K562 (cell line): ENCODE measurements around the gene DNAJB6. TPM values are rescaled to one million over a fixed set of nuclear protein-coding genes. Genes with fewer than 3 reads are reported as not detected.

Source experiments
- ARID2 ChIP-seq: fragments of 450-650 bp; IDR thresholded peaks from 2 replicates; pipeline ENCODE4 v1.6.1; 2017; ENCODE audit warnings: antibody characterized with exemption, mild to moderate bottlenecking
- BCOR ChIP-seq: fragments of 450-650 bp; IDR thresholded peaks from 2 replicates; pipeline ENCODE4 v1.6.1; 2016
- HNRNPK ChIP-seq: fragments of 200-400 bp; formaldehyde crosslinking; IDR thresholded peaks from one replicate; pipeline ENCODE4 v1.6.1; 2018; ENCODE audit warnings: mild to moderate bottlenecking, low read depth, low read length; ENCODE audit not compliant: poor library complexity, severe bottlenecking
- JUN ChIP-seq, 2 experiments: sonication (generic) in 1 of 2; formaldehyde crosslinking in 1 of 2; IDR thresholded peaks; 2 replicates each; pipeline versions ENCODE4 v1.6.1 to v1.8.0; 2012 to 2022; ENCODE audit warnings: borderline replicate concordance in 2 of 2, mild to moderate bottlenecking in 2 of 2, improper control_type of control experiment in 1 of 2, low read depth in 1 of 2, low read length in 1 of 2, missing genetic modification reagents in 1 of 2
- MEF2A ChIP-seq: IDR thresholded peaks from 2 replicates; pipeline ENCODE4 v1.6.1; 2011; ENCODE audit warnings: low read depth, mild to moderate bottlenecking, low read length, moderate library complexity; ENCODE audit not compliant: control insufficient read depth
- MEIS2 ChIP-seq: fragments of 450-650 bp; IDR thresholded peaks from 2 replicates; pipeline ENCODE4 v1.6.1; 2014; ENCODE audit warnings: mild to moderate bottlenecking; ENCODE audit not compliant: partially characterized antibody
- MLLT1 ChIP-seq, 2 experiments: fragments of 450-650 bp; IDR thresholded peaks; 2 replicates each; pipeline ENCODE4 v1.6.1; 2016
- NFE2 ChIP-seq: IDR thresholded peaks from 2 replicates; pipeline ENCODE4 v1.6.1; 2014; ENCODE audit warnings: antibody characterized with exemption, low read depth
- POLR2H ChIP-seq: IDR thresholded peaks from 2 replicates; pipeline ENCODE4 v1.6.1; 2016; ENCODE audit warnings: missing genetic modification characterization, low read depth, mild to moderate bottlenecking, control low read depth, missing compliant biosample characterization, moderate library complexity
- RAD51 ChIP-seq: fragments of 450-650 bp; IDR thresholded peaks from 2 replicates; pipeline ENCODE4 v1.7.1; 2016; ENCODE audit warnings: low read depth, mild to moderate bottlenecking, borderline replicate concordance
- RBM22 ChIP-seq: fragments of 200-400 bp; formaldehyde crosslinking; IDR thresholded peaks from 2 replicates; pipeline ENCODE4 v1.6.1; 2018; ENCODE audit warnings: low read length, low read depth; ENCODE audit not compliant: poor library complexity, severe bottlenecking
- SFPQ ChIP-seq: fragments of 200-400 bp; formaldehyde crosslinking; IDR thresholded peaks from 2 replicates; pipeline ENCODE4 v1.6.1; 2017; ENCODE audit warnings: mild to moderate bottlenecking, low read depth, low read length, moderate library complexity
- SMAD1 ChIP-seq: fragments of 150-350 bp; IDR thresholded peaks from 2 replicates; pipeline ENCODE4 v1.6.1; 2014; ENCODE audit warnings: low read length, low read depth; ENCODE audit not compliant: partially characterized antibody
- STAG1 ChIP-seq: sonication (generic); formaldehyde crosslinking; IDR thresholded peaks from 2 replicates; pipeline ENCODE4 v1.5.0; 2020; ENCODE audit warnings: missing genetic modification reagents, borderline replicate concordance
- STAT5A ChIP-seq: IDR thresholded peaks from 2 replicates; pipeline ENCODE4 v1.6.1; 2012; ENCODE audit warnings: low read length, inconsistent platforms, borderline replicate concordance
- STAT5B ChIP-seq: fragments of 250-450 bp; sonication (Bioruptor Pico); IDR thresholded peaks from 2 replicates; pipeline ENCODE4 v1.8.0; 2021; ENCODE audit warnings: mild to moderate bottlenecking, inconsistent platforms
- TSC22D4 ChIP-seq: fragments of 450-650 bp; IDR thresholded peaks from 2 replicates; pipeline ENCODE4 v1.6.1; 2016; ENCODE audit warnings: missing genetic modification characterization, missing biosample characterization, control low read depth
- YY1 ChIP-seq, 3 experiments: IDR thresholded peaks; 2 replicates each; pipeline ENCODE4 v1.6.1; 2011; ENCODE audit warnings: low read length in 2 of 3, mild to moderate bottlenecking in 2 of 3, moderate library complexity in 2 of 3, borderline replicate concordance in 1 of 3, control low read depth in 1 of 3, low read depth in 1 of 3; ENCODE audit not compliant: insufficient read depth in 3 of 3, insufficient replicate concordance in 2 of 3, control insufficient read depth in 1 of 3, insufficient read length in 1 of 3; ENCODE audit errors: extremely low read depth in 1 of 3
- ZC3H4 ChIP-seq: sonication (generic); formaldehyde crosslinking; IDR thresholded peaks from 2 replicates; pipeline ENCODE4 v1.9.0; 2021; ENCODE audit warnings: missing genetic modification reagents, borderline replicate concordance
- ZFP36 ChIP-seq: fragments of 150-350 bp; IDR thresholded peaks from 2 replicates; pipeline ENCODE4 v1.6.1; 2018; ENCODE audit warnings: low read length, low read depth; ENCODE audit not compliant: partially characterized antibody
- ZNF79 ChIP-seq: fragments of 250-450 bp; sonication (Bioruptor Pico); IDR thresholded peaks from 2 replicates; pipeline ENCODE4 v1.4.0; 2020; ENCODE audit warnings: low read depth, mild to moderate bottlenecking, moderate library complexity
- polyA plus RNA-seq, 8 experiments: library from polyadenylated mRNA; depleted of rRNA in 4 of 8; stranded (reverse) in 5 of 8; unstranded in 3 of 8; fragments of >200 nt; fragmentation: Nextera tagmentation in 2 of 8; fragmentation: Illumina TruSeq in 1 of 8; extraction: Ambion mirVana in 2 of 8; extraction: Trizol in 1 of 8; gene quantifications; 2 replicates each; pipeline versions ENCODE4 v1.2.1 to v1.2.3, GENCODE V29; 2011 to 2014; ENCODE audit warnings: inconsistent platforms in 1 of 8, missing spikeins in 1 of 8
- total RNA-seq, 7 experiments: library from RNA; depleted of rRNA in 6 of 7; stranded (reverse); fragments of >200 nt in 6 of 7; fragmentation: Illumina TruSeq in 2 of 7; extraction: Trizol in 2 of 7; gene quantifications; 2 replicates each; pipeline versions ENCODE4 v1.2.1 to v1.2.3, GENCODE V29; 2011 to 2021; ENCODE audit warnings: low replicate concordance in 1 of 7
- TF ChIP-seq, protein P1 (sequence below): fragments of 250-450 bp; sonication (Bioruptor Pico); IDR thresholded peaks from 2 replicates; pipeline ENCODE4 v1.6.1; 2021; ENCODE audit warnings: mild to moderate bottlenecking

The DNAJB6 gene
- total and polyA plus RNA-seq, 9 of the 15 experiments (the other 6 are each of a cell fraction or from before 2014, with no cell fraction given): 84.5 to 158 (median 135) TPM

GRCh38 chr7:157397731-157398691 lies 61.2 kb downstream of the DNAJB6 start (continued):
- 0 out of 2 replicates have a peak, but pooled peaks have one; percentile 29 for TF ChIP-seq MEF2A
- no peak for TF ChIP-seq ZC3H4 (CRISPR knock-in tag)
- no peak for TF ChIP-seq ZNF79
- no peak for TF ChIP-seq RBM22
- no peak for TF ChIP-seq ARID2
- TF ChIP-seq NFE2: peak; percentile 51
- no peak for TF ChIP-seq TSC22D4 (tag)
- TF ChIP-seq MEIS2: peak; percentile 33
- TF ChIP-seq POLR2H (tag): no peak
- TF ChIP-seq BCOR: peak; percentile 40
- TF ChIP-seq, protein P1, sequence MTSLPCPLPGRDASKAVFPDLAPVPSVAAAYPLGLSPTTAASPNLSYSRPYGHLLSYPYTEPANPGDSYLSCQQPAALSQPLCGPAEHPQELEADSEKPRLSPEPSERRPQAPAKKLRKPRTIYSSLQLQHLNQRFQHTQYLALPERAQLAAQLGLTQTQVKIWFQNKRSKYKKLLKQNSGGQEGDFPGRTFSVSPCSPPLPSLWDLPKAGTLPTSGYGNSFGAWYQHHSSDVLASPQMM (CRISPR knock-in tag): no peak
- TF ChIP-seq ZFP36: no peak
- TF ChIP-seq STAG1 (CRISPR knock-in tag): no peak
- TF ChIP-seq MLLT1 (IDR thresholded peaks at IDR 0.05): peak in 1 of 2 experiments; percentile 54; a peak in 2 of 4 replicates
- 0 out of 2 replicates have a peak, but pooled peaks have one; percentile 50 for TF ChIP-seq JUN (IDR thresholded peaks at IDR 0.05; ENCODE audit: borderline replicate concordance, low read depth, low read length)
- TF ChIP-seq JUN (CRISPR knock-in tag; IDR thresholded peaks at IDR 0.05; ENCODE audit: borderline replicate concordance): no peak
- no peak for TF ChIP-seq STAT5B (CRISPR knock-in tag)
- peak; percentile 47 to 95 (median 82) for TF ChIP-seq YY1 (IDR thresholded peaks at IDR 0.05; ENCODE audit: borderline replicate concordance in 1 of 3, control insufficient read depth in 1 of 3, extremely low read depth in 1 of 3, insufficient read depth in 3 of 3, insufficient read length in 1 of 3, insufficient replicate concordance in 2 of 3, low read depth in 1 of 3, low read length in 2 of 3)
- no peak for TF ChIP-seq SMAD1
- no peak for TF ChIP-seq SFPQ
- TF ChIP-seq STAT5A: peak; percentile 89
- peak; percentile 72; the same call in 1 of the 2 replicates for TF ChIP-seq RAD51
- TF ChIP-seq HNRNPK: no peak
